GM23338 (cell line): ENCODE data around the gene SNAPC4. TPM values are rescaled to one million over a fixed set of nuclear protein-coding genes. Genes with fewer than 3 reads are reported as not detected.

Source experiments
- ATAC-seq: fragments of 200-7000 bp; cut with Tn5 transposase; 3 replicates; pipeline ENCODE4 v1.9.1; 2020
- DNase-seq: peaks from one replicate; pipeline ENCODE4 v3.0.0-alpha.2; 2015; ENCODE audit warnings: low spot score
- H2AFZ ChIP-seq: fragments of 200-600 bp; sonication (generic); 2 replicates; pipeline ENCODE4 v1.8.0; 2016; ENCODE audit warnings: antibody characterized with exemption, mild to moderate bottlenecking, moderate library complexity
- H3F3A ChIP-seq: fragments of 200-600 bp; sonication (generic); replicated peaks from 2 replicates; pipeline ENCODE4 v1.8.0; 2017; ENCODE audit warnings: antibody characterized with exemption, mixed run types, low read depth
- H3K27ac ChIP-seq: fragments of 200-600 bp; sonication (generic); 2 replicates; pipeline ENCODE4 v1.6.1; 2016; ENCODE audit warnings: low read depth
- H3K27me3 ChIP-seq: fragments of 200-600 bp; sonication (generic); 2 replicates; pipeline ENCODE4 v1.8.0; 2016; ENCODE audit warnings: mild to moderate bottlenecking, mixed run types, moderate library complexity; ENCODE audit not compliant: insufficient read depth
- H3K36me3 ChIP-seq: fragments of 200-600 bp; sonication (generic); 2 replicates; pipeline ENCODE4 v1.8.0; 2016; ENCODE audit warnings: mild to moderate bottlenecking; ENCODE audit not compliant: insufficient read depth
- H3K4me1 ChIP-seq: fragments of 200-600 bp; sonication (generic); 2 replicates; pipeline ENCODE4 v1.8.0; 2016; ENCODE audit warnings: mild to moderate bottlenecking, moderate library complexity; ENCODE audit not compliant: insufficient read depth
- H3K4me2 ChIP-seq: fragments of 200-600 bp; sonication (generic); 2 replicates; pipeline ENCODE4 v1.7.1; 2017; ENCODE audit warnings: mixed run types
- H3K4me3 ChIP-seq: fragments of 200-600 bp; sonication (generic); 2 replicates; pipeline ENCODE4 v1.6.1; 2016; ENCODE audit warnings: mixed run types
- H3K79me2 ChIP-seq: fragments of 200-600 bp; sonication (generic); replicated peaks from 2 replicates; pipeline ENCODE4 v1.8.0; 2017; ENCODE audit warnings: mild to moderate bottlenecking; ENCODE audit not compliant: insufficient read depth
- H3K9me2 ChIP-seq: fragments of 200-600 bp; sonication (generic); 2 replicates; pipeline ENCODE4 v1.8.0; 2017; ENCODE audit not compliant: insufficient read depth
- H4K20me1 ChIP-seq: fragments of 200-600 bp; sonication (generic); replicated peaks from 2 replicates; pipeline ENCODE4 v1.8.0; 2017; ENCODE audit warnings: mild to moderate bottlenecking; ENCODE audit not compliant: insufficient read depth
- H3K27ac Mint-ChIP-seq: 2 replicates; pipeline ENCODE4 v1.8.0; 2020; ENCODE audit warnings: inconsistent platforms, mild to moderate bottlenecking, moderate library complexity, mixed read lengths
- H3K27me3 Mint-ChIP-seq: 3 replicates; pipeline ENCODE4 v1.8.0; 2022; ENCODE audit warnings: low read depth, mild to moderate bottlenecking, moderate library complexity, mixed read lengths, inconsistent platforms; ENCODE audit not compliant: insufficient read depth, poor library complexity
- H3K36me3 Mint-ChIP-seq: 3 replicates; pipeline ENCODE4 v1.8.0; 2021; ENCODE audit warnings: low read depth, mild to moderate bottlenecking, inconsistent platforms, moderate library complexity, mixed read lengths
- H3K4me1 Mint-ChIP-seq: 3 replicates; pipeline ENCODE4 v1.8.0; 2020; ENCODE audit warnings: mild to moderate bottlenecking, inconsistent platforms, mixed read lengths
- H3K4me3 Mint-ChIP-seq: 3 replicates; pipeline ENCODE4 v1.8.0; 2021; ENCODE audit warnings: moderate library complexity, mild to moderate bottlenecking, inconsistent platforms, mixed read lengths
- H3K9me3 Mint-ChIP-seq: 3 replicates; pipeline ENCODE4 v1.8.0; 2020; ENCODE audit warnings: moderate library complexity, mild to moderate bottlenecking, inconsistent platforms, mixed read lengths
- CREB1 ChIP-seq: fragments of 250-450 bp; sonication (Bioruptor Pico); IDR thresholded peaks from 2 replicates; pipeline ENCODE4 v1.5.0; 2020; ENCODE audit warnings: low read depth, mild to moderate bottlenecking, moderate library complexity
- CTCF ChIP-seq, 2 experiments: fragments of 200-600 bp in 1 of 2; sonication (generic) in 1 of 2; conservative IDR thresholded peaks; 2 replicates each; pipeline versions ENCODE4 v1.5.1 to v1.6.1; 2016 to 2017; ENCODE audit warnings: antibody characterized with exemption in 2 of 2, low read depth in 2 of 2, mild to moderate bottlenecking in 2 of 2, moderate library complexity in 1 of 2
- ETS1 ChIP-seq: IDR thresholded peaks from 2 replicates; pipeline ENCODE4 v1.6.1; 2016; ENCODE audit warnings: antibody characterized with exemption
- EZH2 ChIP-seq: fragments of 200-600 bp; sonication (generic); IDR thresholded peaks from one replicate; pipeline ENCODE4 v1.8.0; 2017; ENCODE audit warnings: antibody characterized with exemption, mild to moderate bottlenecking, low read depth; ENCODE audit not compliant: unreplicated experiment
- EZH2phosphoT487 ChIP-seq: fragments of 200-600 bp; sonication (generic); IDR thresholded peaks from one replicate; pipeline ENCODE4 v1.8.1; 2018; ENCODE audit warnings: antibody characterized with exemption; ENCODE audit not compliant: unreplicated experiment
- JUNB ChIP-seq: IDR thresholded peaks from one replicate; pipeline ENCODE4 v1.6.1; 2016; ENCODE audit warnings: antibody characterized with exemption; ENCODE audit not compliant: unreplicated experiment
- NANOG ChIP-seq: IDR thresholded peaks from 2 replicates; pipeline ENCODE4 v1.6.1; 2016; ENCODE audit warnings: antibody characterized with exemption, borderline replicate concordance
- POLR2AphosphoS5 ChIP-seq: IDR thresholded peaks from 2 replicates; pipeline ENCODE4 v1.6.1; 2016; ENCODE audit warnings: antibody characterized with exemption, low read depth
- REST ChIP-seq: IDR thresholded peaks from one replicate; pipeline ENCODE4 v1.6.1; 2018; ENCODE audit warnings: antibody characterized with exemption; ENCODE audit not compliant: unreplicated experiment
- STAT1 ChIP-seq: IDR thresholded peaks from one replicate; pipeline ENCODE4 v1.6.1; 2016; ENCODE audit warnings: antibody characterized with exemption; ENCODE audit not compliant: unreplicated experiment
- ZNF114 ChIP-seq: fragments of 250-450 bp; sonication (Bioruptor Pico); IDR thresholded peaks from 2 replicates; pipeline ENCODE4 v1.5.0; 2020; ENCODE audit warnings: mild to moderate bottlenecking, moderate library complexity
- ZNF331 ChIP-seq: fragments of 250-450 bp; sonication (Bioruptor Pico); IDR thresholded peaks from 2 replicates; pipeline ENCODE4 v1.5.0; 2020; ENCODE audit warnings: low read depth, mild to moderate bottlenecking, moderate library complexity
- polyA plus RNA-seq: library from polyadenylated mRNA; unstranded; fragments of >200 nt; fragmentation: Nextera tagmentation; extraction: Ambion mirVana; gene quantifications from 2 replicates; pipeline ENCODE4 v1.2.1, GENCODE V29; 2016
- total RNA-seq: library from RNA; depleted of rRNA; stranded (reverse); fragments of >200 nt; shearing (Covaris generic); gene quantifications from 2 replicates; pipeline ENCODE4 v1.2.3, GENCODE V29; 2014

Gene SNAPC4
- total and polyA plus RNA-seq, 2 experiments from 2014 or later: 8.8 to 22.7 TPM

GRCh38 chr9:136444102-136444501 lies 44.1 kb upstream of the SNAPC4 start:
- Histone ChIP-seq H3K4me2 (no peak overlapping the region), H3K79me2 (no peaks in the 10 kb centered on the region), H3K9me2 (no peaks in the 10 kb centered on the region), H3K4me1 (no peaks in the 10 kb centered on the region), H3K27me3 (no peaks in the 10 kb centered on the region), H4K20me1 (peaks cover 14% of the 10 kb centered on the region), H2AFZ (no peak overlapping the region), H3K4me3 (no peak overlapping the region), H3F3A (peaks cover 36% of the 10 kb centered on the region), H3K36me3 (peaks cover 27% of the 10 kb centered on the region), H3K27ac (no peak overlapping the region)
- Mint-ChIP-seq H3K36me3 (peaks cover 80% of the 10 kb centered on the region), H3K9me3 (peaks cover 2% of the 10 kb centered on the region; the same call in 1 of the 3 replicates), H3K27ac (no peak overlapping the region), H3K4me1 (no peaks in the 10 kb centered on the region; the same call in 2 of the 3 replicates), H3K4me3 (no peak overlapping the region; the same call in 2 of the 3 replicates), H3K27me3 (peaks cover 7% of the 10 kb centered on the region)
- no peak for TF ChIP-seq JUNB
- DNase-seq (no peak), ATAC-seq (no peak)

GRCh38 chr9:136443687-136444086 lies 43.7 kb upstream of the SNAPC4 start:
- H3K9me3 Mint-ChIP-seq: peaks cover 2% of the 10 kb centered on the region; the same call in 1 of the 3 replicates
- Histone ChIP-seq H3K27me3 (no peaks in the 10 kb centered on the region), H3K79me2 (no peaks in the 10 kb centered on the region), H3K9me2 (no peaks in the 10 kb centered on the region), H3K4me1 (no peaks in the 10 kb centered on the region), H3K27ac (no peak overlapping the region), H2AFZ (no peak overlapping the region), H3K36me3 (peaks cover 27% of the 10 kb centered on the region), H3F3A (peaks cover 36% of the 10 kb centered on the region), H3K4me3 (no peak overlapping the region), H4K20me1 (peaks cover 14% of the 10 kb centered on the region), H3K4me2 (no peak overlapping the region)
- ATAC-seq (no peak), DNase-seq (no peak)
- H3K4me1 Mint-ChIP-seq: no peaks in the 10 kb centered on the region; the same call in 2 of the 3 replicates
- H3K27me3 Mint-ChIP-seq: peaks cover 7% of the 10 kb centered on the region
- peaks cover 76% of the 10 kb centered on the region for H3K36me3 Mint-ChIP-seq
- no peak overlapping the region for H3K27ac Mint-ChIP-seq
- no peak overlapping the region; the same call in 2 of the 3 replicates for H3K4me3 Mint-ChIP-seq
- no peak for TF ChIP-seq EZH2
- no peak for TF ChIP-seq CTCF (conservative IDR thresholded peaks at IDR 0.05; ENCODE audit: low read depth in 2 of 2)
- no peak for TF ChIP-seq CREB1 (CRISPR knock-in tag)
- TF ChIP-seq STAT1: no peak
- no peak for TF ChIP-seq ZNF331 (CRISPR knock-in tag)
- TF ChIP-seq EZH2phosphoT487: no peak
- no peak for TF ChIP-seq JUNB
- TF ChIP-seq REST: no peak
- TF ChIP-seq ETS1: no peak
- no peak for TF ChIP-seq NANOG
- TF ChIP-seq POLR2AphosphoS5: no peak
- no peak for TF ChIP-seq ZNF114 (CRISPR knock-in tag)
